ENCODE measurements around the gene DXO. TPM values are rescaled to one million over a fixed set of nuclear protein-coding genes. Genes with fewer than 3 reads are reported as not detected.

The DXO gene
- total and polyA plus RNA-seq, 2 of the 13 experiments (the other 11 are each of a cell fraction or from before 2014, with no cell fraction given) = 18.6 to 26.2 TPM

DNA sequence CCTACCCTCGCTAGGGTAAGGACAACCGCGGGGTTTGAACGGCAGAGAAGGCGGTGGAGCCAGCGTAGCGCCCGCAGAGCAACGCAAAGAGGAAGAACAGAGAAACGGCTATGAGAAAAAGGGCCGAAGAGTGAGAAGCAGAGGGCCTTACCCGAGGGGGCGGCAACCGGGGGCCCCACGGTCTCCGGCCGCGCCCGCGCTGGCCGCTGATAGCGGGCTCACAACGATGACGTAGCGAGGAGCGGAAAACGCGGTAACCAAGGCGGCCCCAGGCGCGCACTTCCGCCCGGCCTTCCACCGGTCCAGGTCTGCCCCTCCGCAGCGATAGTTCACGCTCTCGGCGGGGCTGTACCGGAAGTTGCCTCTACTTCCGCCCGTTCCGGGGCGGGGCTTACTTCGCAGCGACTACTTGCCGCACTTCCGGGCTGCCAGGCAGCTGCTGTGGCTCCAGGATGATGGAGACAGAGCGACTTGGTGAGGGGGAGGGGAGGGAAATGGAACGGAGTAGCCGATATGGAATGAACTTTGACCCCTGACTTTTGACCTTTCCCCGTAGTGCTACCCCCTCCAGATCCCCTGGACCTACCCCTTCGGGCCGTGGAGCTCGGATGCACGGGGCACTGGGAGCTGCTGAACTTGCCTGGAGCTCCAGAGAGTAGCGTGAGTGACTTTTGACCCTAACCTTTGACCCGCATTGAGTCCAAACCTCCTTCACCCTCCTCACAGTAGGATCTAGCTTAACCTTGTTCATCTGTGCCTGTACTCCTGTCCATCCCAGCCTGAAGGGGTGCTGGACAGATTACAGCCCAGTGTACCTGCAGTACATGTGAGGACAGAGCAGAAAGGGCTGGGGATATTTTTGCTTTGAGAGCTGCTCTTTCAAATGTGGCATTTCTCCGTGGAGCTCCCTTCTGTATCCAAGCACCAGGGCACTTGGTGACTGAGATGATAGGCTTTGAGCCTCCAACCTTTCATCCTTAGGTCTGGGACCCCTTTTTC is 12.9 kb downstream of the DXO start, which contains the start of the genes NELFE and SKIC2 (continued):
- TF ChIP-seq KLF15 (CRISPR knock-in tag; IDR thresholded peaks at IDR 0.05; ENCODE audit: borderline replicate concordance) (peak; percentile 60; the same call in 1 of the 2 replicates), PHF20 (CRISPR knock-in tag; IDR thresholded peaks at IDR 0.05) (peak; percentile 99), GATA4 (IDR thresholded peaks at IDR 0.05; ENCODE audit: borderline replicate concordance, low read depth) (no peak), ZNF205 (CRISPR knock-in tag; IDR thresholded peaks at IDR 0.05) (peak; percentile 100), RCOR2 (CRISPR knock-in tag; IDR thresholded peaks at IDR 0.05) (peak; percentile 83; the same call in 1 of the 2 replicates), NFE2L1 (CRISPR knock-in tag; IDR thresholded peaks at IDR 0.05; ENCODE audit: borderline replicate concordance) (no peak), ZKSCAN5 (CRISPR knock-in tag; IDR thresholded peaks at IDR 0.05) (no peak), HNF4A (CRISPR knock-in tag; IDR thresholded peaks at IDR 0.05) (peak; percentile 90), ZNF589 (CRISPR knock-in tag; conservative IDR thresholded peaks at IDR 0.05) (no peak; the same call in 1 of the 2 replicates), ZNF337 (CRISPR knock-in tag; IDR thresholded peaks at IDR 0.05; ENCODE audit: borderline replicate concordance, low read depth) (peak; percentile 84; the same call in 1 of the 2 replicates), ZBTB1 (CRISPR knock-in tag; IDR thresholded peaks at IDR 0.05; ENCODE audit: borderline replicate concordance) (no peak), U2AF2 (IDR thresholded peaks at IDR 0.05; ENCODE audit: low read depth, low read length) (no peak), AGO2 (optimal IDR thresholded peaks at IDR 0.05; ENCODE audit: low read depth, low read length) (peak; percentile 87), ZNF496 (CRISPR knock-in tag; IDR thresholded peaks at IDR 0.05; ENCODE audit: insufficient replicate concordance) (no peak), ZNF317 (CRISPR knock-in tag; IDR thresholded peaks at IDR 0.05) (no peak), SNRNP70 (IDR thresholded peaks at IDR 0.05; ENCODE audit: low read depth, low read length) (no peak), BCL3 (CRISPR knock-in tag; IDR thresholded peaks at IDR 0.05) (no peak; the same call in 1 of the 2 replicates), ZNF574 (CRISPR knock-in tag; IDR thresholded peaks at IDR 0.05) (peak; percentile 98), KLF13 (CRISPR knock-in tag; IDR thresholded peaks at IDR 0.05) (no peak), ZMYM3 (CRISPR knock-in tag; IDR thresholded peaks at IDR 0.05) (no peak)
- TF ChIP-seq, protein P1, sequence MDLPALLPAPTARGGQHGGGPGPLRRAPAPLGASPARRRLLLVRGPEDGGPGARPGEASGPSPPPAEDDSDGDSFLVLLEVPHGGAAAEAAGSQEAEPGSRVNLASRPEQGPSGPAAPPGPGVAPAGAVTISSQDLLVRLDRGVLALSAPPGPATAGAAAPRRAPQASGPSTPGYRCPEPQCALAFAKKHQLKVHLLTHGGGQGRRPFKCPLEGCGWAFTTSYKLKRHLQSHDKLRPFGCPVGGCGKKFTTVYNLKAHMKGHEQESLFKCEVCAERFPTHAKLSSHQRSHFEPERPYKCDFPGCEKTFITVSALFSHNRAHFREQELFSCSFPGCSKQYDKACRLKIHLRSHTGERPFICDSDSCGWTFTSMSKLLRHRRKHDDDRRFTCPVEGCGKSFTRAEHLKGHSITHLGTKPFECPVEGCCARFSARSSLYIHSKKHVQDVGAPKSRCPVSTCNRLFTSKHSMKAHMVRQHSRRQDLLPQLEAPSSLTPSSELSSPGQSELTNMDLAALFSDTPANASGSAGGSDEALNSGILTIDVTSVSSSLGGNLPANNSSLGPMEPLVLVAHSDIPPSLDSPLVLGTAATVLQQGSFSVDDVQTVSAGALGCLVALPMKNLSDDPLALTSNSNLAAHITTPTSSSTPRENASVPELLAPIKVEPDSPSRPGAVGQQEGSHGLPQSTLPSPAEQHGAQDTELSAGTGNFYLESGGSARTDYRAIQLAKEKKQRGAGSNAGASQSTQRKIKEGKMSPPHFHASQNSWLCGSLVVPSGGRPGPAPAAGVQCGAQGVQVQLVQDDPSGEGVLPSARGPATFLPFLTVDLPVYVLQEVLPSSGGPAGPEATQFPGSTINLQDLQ (CRISPR knock-in tag; IDR thresholded peaks at IDR 0.05) = peak; percentile 70; the same call in 1 of the 2 replicates
- TF ChIP-seq, protein P2, sequence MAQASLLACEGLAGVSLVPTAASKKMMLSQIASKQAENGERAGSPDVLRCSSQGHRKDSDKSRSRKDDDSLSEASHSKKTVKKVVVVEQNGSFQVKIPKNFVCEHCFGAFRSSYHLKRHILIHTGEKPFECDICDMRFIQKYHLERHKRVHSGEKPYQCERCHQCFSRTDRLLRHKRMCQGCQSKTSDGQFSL (CRISPR knock-in tag; IDR thresholded peaks at IDR 0.05) = peak; percentile 82

All from HepG2 (cell line).